A673 (cell line): ENCODE results near the gene WDR7. TPM values are rescaled to one million over a fixed set of nuclear protein-coding genes. Genes with fewer than 3 reads are reported as not detected.

Source experiments
- BruUV-seq: library from RNA; stranded (reverse); fragments of 400-500 nt; replicated peaks from 2 replicates; lab custom pipeline; 2021; lab: Mats Ljungman, UMichigan
- CTCF ChIA-PET: fragments of 300-600 bp; sonication (Branson Sonifier 250); formaldehyde crosslinking; loops from one replicate; lab custom pipeline; 2022; ENCODE audit warnings: antibody characterized with exemption; lab: Charles Lee
- POLR2A ChIA-PET: fragments of 300-600 bp; sonication (Branson Sonifier 250); formaldehyde crosslinking; loops from one replicate; lab custom pipeline; 2022; ENCODE audit warnings: antibody characterized with exemption; ENCODE audit not compliant: low non-redundant PET; lab: Charles Lee
- DNase-seq: peaks from one replicate; pipeline ENCODE4 v3.0.0-alpha.2; 2015; ENCODE audit warnings: low spot score
- H3K27ac ChIP-seq: fragments of 200-600 bp; sonication (generic); 2 replicates; pipeline ENCODE4 v1.5.1; 2016; ENCODE audit warnings: mixed run types, low read depth, mild to moderate bottlenecking, mixed read lengths, antibody characterized with exemption, low read length; ENCODE audit not compliant: poor library complexity, severe bottlenecking
- H3K27me3 ChIP-seq: fragments of 200-600 bp; sonication (generic); replicated peaks from 2 replicates; pipeline ENCODE4 v1.6.1; 2017; ENCODE audit warnings: mixed run types, low read depth, mild to moderate bottlenecking, mixed read lengths, antibody characterized with exemption, low read length; ENCODE audit not compliant: insufficient read depth, poor library complexity
- H3K36me3 ChIP-seq: fragments of 200-600 bp; sonication (generic); 2 replicates; pipeline ENCODE4 v1.6.1; 2016; ENCODE audit warnings: mixed run types, mild to moderate bottlenecking, mixed read lengths, antibody characterized with exemption, low read length; ENCODE audit not compliant: insufficient read depth, poor library complexity, severe bottlenecking
- H3K4me1 ChIP-seq: fragments of 200-600 bp; sonication (generic); 2 replicates; pipeline ENCODE4 v1.6.1; 2017; ENCODE audit warnings: mixed run types, mild to moderate bottlenecking, mixed read lengths, antibody characterized with exemption, low read length; ENCODE audit not compliant: insufficient read depth, poor library complexity, severe bottlenecking
- H3K4me3 ChIP-seq: fragments of 200-600 bp; sonication (generic); 2 replicates; pipeline ENCODE4 v1.5.1; 2016; ENCODE audit warnings: low read depth, mixed run types, mild to moderate bottlenecking, mixed read lengths, low read length; ENCODE audit not compliant: poor library complexity, severe bottlenecking
- H3K9me3 ChIP-seq: fragments of 200-600 bp; sonication (generic); 2 replicates; pipeline ENCODE4 v1.6.1; 2016; ENCODE audit warnings: mixed run types, low read depth, mild to moderate bottlenecking, mixed read lengths, antibody characterized with exemption, low read length; ENCODE audit not compliant: poor library complexity, severe bottlenecking
- CTCF ChIP-seq: fragments of 300-800, 200-600 bp; sonication (generic); conservative IDR thresholded peaks from 2 replicates; pipeline ENCODE4 v1.5.1; 2017; ENCODE audit warnings: low read depth, mild to moderate bottlenecking, antibody characterized with exemption, low read length, moderate library complexity, mixed read lengths
- EZH2 ChIP-seq: fragments of 200-600 bp; sonication (generic); IDR thresholded peaks from 2 replicates; pipeline ENCODE4 v1.6.1; 2017; ENCODE audit warnings: borderline replicate concordance, low read depth, mild to moderate bottlenecking, mixed read lengths, antibody characterized with exemption, low read length; ENCODE audit not compliant: poor library complexity, severe bottlenecking
- intact Hi-C: fragments of 100-400 bp; cut with micrococcal nuclease; formaldehyde crosslinking; loops from one replicate; pipeline ENCODE4 v1.10.0; 2022; ENCODE audit not compliant: unreplicated experiment
- total RNA-seq: library from RNA; stranded (reverse); gene quantifications from 2 replicates; pipeline ENCODE4 v1.2.3, GENCODE V29; 2021

Gene WDR7
- total RNA-seq, 1 experiment from 2014 or later: 21.2 TPM

- peaks cover 4% of the 10 kb centered on the region for H3K27me3 ChIP-seq
- no peaks in the 10 kb centered on the region for H3K36me3 ChIP-seq
- TF ChIP-seq EZH2: no peak
- no peak for TF ChIP-seq CTCF
- H3K4me3 ChIP-seq: no peak overlapping the region
- H3K27ac ChIP-seq: no peak overlapping the region
- DNase-seq: no peak
- CTCF ChIA-PET: no interaction called here
- no TSS peak for BruUV-seq
- peaks cover 9% of the 10 kb centered on the region for H3K4me1 ChIP-seq
- peaks cover 4% of the 10 kb centered on the region for H3K9me3 ChIP-seq
- POLR2A ChIA-PET: no interaction called here
- intact Hi-C loops: no loop called here
These were observed 432.3 kb downstream of the WDR7 start for GRCh38 chr18:57083485-57083884.

GRCh38 chr18:57084331-57085271 lies 433.4 kb downstream of the WDR7 start:
- Histone ChIP-seq H3K36me3 (no peaks in the 10 kb centered on the region), H3K27me3 (peaks cover 4% of the 10 kb centered on the region), H3K9me3 (peaks cover 4% of the 10 kb centered on the region), H3K27ac (no peak overlapping the region), H3K4me1 (peaks cover 9% of the 10 kb centered on the region), H3K4me3 (no peak overlapping the region)
- BruUV-seq: no TSS peak
- ChIA-PET CTCF (no interaction called here), POLR2A (no interaction called here)
- intact Hi-C loops: no loop called here
- peak; percentile 72 for DNase-seq
- TF ChIP-seq EZH2 (no peak), CTCF (no peak)

- Histone ChIP-seq H3K4me1 (peaks cover 9% of the 10 kb centered on the region), H3K36me3 (no peaks in the 10 kb centered on the region), H3K4me3 (no peak overlapping the region), H3K9me3 (peaks cover 4% of the 10 kb centered on the region), H3K27me3 (peaks cover 4% of the 10 kb centered on the region), H3K27ac (no peak overlapping the region)
- TF ChIP-seq EZH2: no peak
- TF ChIP-seq CTCF: no peak
- ChIA-PET POLR2A (no interaction called here), CTCF (no interaction called here)
- intact Hi-C loops: no loop called here
- no peak for DNase-seq
- no TSS peak for BruUV-seq
These were observed 434.2 kb downstream of the WDR7 start for GRCh38 chr18:57085371-57085770.
